Fibroblast of skin of back (primary cell): ENCODE measurements around the gene SDC3.

Experiments
- DNase-seq: peaks from one replicate; pipeline ENCODE4 v3.0.0-alpha.2; 2013

The SDC3 gene

DNA sequence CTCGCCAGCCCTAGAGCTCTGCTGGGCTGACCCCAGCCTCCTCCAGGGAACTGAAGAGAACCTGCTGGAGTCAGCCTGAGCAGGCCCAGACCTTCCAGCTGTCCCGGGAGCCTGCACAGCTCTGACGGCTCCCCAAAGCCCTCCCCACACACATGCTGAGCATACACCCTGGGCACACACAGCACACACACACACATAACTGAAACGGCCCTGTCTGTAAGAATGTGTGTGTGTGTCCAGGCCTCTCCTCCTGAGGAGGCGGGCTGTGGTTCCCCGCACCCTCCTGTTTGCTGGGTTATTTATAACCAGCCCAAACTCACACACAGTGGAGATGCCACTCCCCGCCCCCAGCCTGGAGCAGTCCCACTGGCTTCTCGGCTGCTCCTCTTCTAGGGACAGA, 20.2 kb downstream of the SDC3 start:
- DNase-seq, result peak; percentile 88

DNA sequence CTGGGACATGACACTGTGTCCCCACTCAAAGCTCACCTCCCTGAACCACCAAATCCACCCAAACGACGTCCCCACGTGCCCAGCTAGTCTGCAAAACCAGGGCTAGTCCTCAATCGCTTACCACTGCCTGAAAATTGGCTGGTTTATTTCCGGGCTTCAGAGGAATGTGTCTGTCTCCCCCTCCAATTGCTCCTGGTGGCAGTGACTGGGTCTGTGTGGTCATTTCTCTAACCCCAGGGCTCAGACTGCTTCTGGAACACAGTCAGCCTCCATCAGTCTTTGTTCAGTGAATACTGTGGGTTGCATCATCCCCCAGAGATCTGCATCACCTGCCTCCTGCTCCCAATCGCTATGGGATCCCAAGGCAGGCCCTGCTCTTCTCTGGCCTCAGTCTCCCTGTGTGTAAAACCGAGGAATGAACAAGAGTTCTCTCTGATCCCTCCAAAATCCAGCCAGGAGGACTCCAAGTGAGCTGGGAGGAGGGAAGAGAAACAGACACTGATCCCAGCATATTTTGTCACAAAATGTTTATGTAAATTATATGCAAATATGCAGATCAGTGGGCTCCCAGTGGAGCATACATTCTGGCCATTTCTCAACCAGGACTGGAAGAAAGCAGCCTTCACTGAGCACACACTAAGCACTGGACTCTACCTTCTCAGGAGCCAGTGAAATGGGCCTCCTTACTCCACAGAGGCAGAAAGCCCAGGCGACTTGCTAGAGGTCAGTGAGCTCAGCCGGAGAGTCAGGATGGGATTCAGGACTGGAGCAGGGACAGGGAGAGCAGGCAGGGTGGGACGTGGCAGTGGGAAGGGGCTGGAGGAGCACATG, 20.9 kb downstream of the SDC3 start:
- DNase-seq, result peak; percentile 64

DNA sequence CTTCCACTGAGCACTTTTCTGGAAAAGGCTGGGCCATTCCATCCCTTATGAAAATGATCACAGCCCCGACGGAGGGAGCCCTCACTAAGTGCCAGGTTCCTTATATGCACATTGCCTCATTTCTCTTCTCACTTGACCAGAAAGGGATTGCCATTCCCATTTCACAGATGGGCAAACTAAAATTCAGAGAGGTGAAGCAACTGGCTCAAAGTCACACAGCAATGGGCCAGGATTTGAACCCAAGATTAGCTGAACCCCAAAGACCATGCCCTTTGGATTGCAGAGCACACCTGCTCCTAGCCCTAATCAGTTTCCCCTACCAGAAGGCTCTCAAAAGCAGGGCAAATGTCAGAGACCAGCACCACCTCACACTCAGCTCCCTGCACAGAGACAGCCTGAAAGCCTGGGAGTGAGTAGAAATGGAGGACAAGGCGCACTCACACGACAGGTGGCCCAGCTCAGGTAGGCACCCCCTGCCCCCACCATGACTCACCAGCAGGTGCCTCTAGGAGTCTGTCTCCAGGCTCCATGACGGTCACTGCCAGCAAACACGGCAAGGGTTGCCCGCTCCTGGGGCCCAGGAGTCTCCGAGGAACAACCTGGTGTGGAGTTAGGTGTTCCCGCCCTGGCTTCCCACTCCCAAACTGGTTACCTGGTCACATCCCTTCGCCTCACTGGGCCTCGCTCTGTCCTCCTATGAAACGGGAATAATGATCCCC, 21.7 kb downstream of the SDC3 start:
- DNase-seq, result no peak

DNA sequence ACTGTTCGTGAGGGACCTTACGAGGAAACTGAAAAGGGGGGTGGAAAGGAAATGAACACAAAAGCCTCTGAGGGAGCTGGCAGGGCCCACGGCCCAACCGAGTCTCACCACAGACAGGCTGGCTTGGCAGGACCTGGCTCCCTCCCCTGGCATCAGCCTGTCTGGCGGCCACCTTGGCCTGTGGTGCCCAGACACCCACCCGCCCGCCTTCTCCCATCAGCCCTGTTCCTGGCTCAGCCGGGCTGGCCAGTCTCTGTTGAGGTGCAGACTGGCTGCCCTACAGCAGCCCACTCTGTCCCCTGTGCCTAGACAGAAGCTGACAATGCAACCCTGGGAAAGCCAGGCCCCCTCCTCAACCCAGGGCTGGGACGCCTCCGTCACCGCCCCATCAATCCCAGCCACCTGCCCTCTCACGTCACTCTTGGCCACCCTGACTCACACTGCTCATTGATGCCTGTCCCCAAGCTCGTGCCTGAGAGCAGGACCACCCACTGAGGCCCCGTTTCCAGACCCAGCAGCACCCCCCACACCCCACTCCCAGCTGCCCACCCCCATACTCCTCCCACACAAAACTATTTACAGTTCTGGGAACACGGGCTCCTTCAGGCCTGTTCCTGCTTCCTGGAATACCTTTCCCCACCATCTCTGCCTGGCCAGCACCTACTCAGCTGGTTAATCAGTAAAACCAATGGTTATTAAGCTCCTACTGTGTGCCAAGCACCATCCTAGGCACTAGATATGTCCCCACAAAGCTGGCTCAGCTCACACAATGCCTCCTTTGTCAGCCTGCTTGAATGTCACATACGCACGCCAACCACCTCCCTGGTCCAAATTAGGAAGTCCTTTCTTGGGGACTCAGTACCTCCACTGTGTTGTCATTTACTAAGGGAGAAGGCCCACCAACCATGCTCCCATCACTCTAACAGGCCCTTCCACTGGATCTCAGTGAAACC, 22.7 kb downstream of the SDC3 start:
- no peak for DNase-seq

DNA sequence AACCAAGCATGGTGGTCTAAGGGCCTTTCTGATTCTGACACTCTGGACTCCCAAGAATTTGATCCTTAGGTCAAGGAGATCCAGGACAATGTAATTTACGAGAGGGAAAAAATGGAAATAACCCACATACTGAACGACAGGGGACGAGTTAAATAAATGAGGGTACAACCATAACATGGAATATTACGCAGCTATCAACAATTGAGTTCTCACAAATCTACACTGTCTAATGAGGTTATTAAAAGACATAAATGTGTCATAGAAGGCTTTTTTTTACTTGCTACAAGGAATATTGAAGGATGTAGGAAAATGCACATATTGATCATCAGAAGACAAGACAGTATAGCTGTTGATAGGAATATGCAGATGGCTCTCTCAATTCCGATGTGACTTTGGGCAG, 23.8 kb downstream of the SDC3 start:
- no peak for DNase-seq

DNA sequence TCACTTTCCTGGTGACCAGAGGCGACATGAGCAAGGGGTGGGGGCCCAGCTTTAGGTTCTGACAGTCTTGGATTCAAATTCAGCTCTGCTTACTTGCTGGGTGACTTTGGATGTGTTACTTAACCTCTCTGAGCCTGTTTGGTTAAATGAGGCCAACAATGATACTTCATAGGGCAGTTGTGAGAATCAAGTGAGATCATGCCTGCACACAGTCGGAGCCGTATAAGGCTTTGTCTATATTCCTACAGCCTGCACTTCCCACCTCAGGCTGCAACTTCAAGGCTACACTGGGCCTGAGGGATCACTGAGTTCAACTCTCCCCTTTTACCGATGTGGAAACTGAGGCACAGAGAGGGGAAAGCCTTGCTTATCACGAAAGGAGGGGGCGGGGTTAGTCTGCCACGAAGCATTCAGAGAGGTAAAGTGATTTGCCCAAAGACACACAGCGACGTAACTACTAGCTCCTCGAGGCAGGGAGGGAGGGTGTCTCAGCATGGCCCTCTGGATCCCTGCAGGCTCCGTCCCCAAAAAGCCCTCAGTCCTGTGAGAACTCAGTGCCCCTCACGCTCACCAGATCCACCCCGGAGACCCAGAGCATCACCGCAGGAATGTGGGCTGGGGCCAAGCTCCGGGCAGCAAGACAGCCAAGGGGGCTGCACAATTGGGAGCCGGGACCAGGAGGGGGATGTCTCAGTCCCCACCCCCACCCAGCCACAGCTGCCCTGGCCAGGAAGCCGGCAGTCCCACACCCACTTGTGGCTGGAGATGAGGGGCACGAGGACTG, 25.0 kb downstream of the SDC3 start:
- no peak for DNase-seq

DNA sequence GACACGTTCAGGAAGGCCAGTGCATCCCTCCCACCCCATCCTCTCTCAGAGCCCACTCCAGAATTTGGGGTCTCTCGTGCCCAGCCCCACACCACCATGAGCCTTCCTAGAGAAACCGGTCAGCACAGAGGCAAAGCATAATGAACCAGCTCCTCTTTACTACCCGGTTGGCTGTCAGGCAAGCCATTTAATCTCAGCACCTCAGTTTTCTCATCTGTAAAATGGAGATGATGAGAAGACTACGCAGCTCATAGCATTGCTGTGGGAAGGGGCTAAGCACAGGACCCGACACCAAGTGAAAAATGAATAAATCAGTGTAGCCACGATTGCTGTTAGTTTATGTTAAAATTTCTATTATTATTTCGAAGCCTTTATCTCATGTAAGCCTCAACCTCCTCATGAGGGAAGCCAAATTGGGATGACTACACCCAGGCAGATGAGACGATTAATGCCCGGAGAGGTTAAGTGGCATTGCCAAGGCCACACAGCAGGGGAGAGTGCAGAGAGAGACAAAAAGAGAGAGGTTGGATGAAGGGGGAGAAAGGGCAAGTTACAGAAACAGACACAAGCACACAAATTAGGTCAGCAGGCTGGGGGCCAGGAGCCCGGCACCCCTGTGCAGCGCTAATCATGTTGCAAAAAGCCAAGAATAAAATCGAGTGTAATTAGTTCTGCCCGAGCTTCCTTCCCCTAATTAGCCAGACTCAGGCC, 25.7 kb downstream of the SDC3 start:
- no peak for DNase-seq

DNA sequence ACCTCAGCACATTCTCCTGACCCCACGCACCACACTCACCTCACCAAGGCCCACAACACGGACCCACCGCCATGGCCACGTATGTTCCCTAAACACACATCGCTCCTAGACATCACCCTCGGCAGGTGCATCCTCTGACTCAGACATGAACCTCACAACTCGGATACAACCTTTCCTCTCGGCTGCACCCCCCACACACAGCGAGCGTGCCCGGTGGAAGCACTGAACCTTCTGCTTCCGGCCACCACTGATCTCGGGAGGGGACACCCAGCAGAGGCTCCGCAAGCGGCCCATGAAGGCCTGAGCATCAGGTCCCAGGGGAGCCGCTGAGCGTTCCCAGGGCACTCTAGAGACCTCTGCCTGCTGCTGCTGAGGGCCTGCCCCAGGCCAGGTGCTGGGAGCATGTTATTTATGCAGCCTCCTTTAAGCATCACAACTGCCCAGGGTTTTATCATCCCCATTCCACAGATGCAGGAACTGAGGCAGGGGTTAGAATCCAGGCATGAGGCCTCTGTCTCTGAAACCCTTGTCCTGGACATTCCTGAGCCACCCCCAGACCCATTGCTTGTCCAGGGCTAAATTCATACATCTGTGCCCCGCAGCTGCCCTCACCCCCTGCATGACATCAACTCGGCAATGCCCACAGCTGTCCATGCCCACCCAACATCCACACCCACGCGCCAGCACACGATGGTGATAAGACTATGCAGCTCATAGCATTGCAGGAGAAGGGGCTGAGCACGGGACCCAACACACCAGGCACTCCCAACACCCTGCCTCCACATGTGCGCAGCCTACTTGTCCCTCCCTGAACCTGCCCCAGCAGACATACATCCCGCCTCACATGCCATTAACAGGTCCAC, 27.0 kb downstream of the SDC3 start:
- no peak for DNase-seq

DNA sequence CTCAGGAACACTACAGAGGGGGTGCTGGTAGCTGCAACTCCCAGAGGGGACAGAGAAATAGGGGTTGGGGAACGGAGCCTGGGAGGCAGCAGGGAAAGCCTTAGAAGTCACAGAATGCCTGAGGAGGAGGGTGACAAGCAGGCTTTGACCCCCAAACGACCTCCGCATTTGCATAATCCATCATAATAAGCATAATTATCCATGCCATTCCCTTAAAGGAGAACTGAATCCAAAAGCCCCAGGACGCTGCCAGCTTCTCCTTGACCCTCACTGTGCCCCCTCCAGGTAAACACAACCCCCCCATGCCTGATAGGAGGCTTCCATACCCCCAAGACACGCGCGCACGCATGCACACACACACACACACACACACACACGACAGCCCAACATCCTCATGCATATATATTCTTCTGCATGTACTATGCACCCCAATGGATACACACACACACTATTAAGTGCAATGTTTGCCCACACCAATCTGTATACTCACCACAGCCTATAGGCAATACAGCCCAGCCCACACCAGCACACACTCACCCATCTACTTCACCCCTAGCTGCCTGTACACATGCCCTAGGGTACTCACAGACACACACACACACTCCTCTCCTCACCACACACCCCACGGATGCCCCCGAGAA, 27.8 kb downstream of the SDC3 start:
- no peak for DNase-seq

DNA sequence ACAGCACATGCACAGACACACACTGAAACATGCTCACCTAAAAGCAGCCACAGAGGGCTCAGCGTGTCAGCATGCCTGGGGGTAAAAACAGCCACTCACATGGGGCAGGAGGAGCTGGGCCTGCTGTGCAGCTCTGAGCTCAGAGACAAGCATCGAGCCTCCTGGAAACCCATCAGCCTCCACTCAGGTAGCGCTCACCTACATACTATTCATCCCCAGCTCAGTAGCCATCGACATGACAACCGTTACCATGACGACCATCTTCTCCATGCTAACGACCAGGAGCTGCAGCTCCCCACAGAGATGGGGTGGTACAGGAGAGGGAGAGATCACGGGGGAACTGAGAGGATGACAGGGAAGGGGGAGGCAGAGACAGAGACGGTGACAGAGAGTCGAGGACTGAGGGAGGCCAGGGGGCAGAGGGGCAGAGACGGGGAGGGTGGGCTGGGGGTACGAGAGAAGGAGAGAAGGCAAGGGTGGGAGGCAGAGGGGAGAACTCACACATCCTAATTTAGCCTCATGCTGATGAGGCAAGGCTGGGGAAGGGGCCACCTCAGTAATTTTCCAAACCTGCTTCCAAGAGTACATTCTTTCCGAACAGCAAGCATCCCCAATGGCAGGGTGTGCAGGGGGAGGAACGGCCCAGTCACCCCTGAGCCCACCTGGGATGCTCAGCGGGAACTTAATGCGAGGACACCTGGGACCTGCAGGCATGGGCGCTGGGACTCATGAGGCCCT, 28.4 kb downstream of the SDC3 start:
- no peak for DNase-seq

DNA sequence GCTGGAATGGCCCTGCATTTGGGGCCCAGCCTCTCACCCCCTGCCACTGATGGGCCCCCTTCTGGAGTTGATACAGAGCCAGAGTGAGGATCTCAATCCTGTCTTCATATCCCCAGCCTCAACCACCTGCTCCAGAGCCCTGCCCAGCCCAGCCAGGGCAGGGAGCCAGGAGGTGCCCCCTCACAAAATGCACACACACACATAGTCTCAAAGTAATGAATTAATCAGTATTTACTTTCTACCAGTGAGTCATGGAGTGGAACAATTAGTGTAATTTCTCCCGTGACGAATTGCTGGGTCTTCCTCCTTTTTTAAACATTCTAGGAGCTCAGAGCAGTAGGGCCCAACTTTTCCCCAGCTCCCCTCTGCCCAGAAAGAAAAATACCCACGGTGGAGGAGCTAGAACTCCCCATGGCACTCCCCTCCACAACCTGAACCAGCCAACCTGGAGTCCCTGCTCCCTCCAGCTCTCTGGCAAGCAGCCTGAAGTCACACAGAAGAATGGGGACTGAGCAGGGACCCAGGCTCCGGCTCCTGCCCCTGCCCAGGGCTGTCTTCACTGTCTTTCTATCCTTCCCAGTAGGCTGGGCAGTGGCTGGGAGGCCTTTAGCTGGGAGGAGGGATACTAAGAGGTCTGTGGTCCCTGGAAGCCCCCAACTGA, 29.3 kb downstream of the SDC3 start:
- no peak for DNase-seq

DNA sequence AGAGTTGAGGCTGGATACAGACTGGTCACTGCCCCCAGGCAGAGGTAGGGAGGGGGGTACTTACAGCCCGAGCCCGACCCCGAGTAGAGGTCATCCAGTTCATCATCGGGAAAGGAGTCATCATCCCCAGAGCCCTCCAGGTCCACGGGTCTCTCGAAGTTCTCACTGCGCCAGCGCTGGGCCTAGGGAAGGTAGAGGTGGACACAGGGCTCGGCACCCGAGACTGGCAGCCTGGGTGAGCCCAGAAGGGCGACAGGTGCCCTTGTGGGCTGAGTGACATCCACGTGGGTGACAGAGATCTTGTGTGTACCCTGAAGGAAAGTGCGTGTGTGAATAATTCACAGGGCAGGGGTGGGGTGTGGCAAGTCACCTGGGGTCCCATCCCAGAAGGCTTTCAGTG, 30.0 kb downstream of the SDC3 start:
- no peak for DNase-seq

DNA sequence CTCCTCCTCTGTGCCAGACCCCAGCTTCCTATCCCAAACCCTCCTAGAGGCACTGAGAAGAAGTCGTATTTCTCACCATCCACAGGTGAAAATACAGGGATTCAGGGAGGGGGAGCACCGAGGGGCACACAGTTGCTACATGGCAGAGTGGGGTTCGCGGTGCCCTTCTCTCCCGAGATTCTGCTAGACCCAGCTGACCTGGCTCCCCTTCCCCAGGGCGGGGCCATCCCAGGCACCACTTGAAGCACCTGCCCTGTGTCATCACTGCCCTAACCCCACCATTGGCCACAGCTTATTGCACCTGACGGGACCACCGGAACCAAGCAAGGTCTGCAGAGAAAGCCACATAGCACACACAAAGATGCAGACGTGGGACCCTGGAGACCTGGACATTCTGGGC, 30.5 kb downstream of the SDC3 start:
- no peak for DNase-seq

DNA sequence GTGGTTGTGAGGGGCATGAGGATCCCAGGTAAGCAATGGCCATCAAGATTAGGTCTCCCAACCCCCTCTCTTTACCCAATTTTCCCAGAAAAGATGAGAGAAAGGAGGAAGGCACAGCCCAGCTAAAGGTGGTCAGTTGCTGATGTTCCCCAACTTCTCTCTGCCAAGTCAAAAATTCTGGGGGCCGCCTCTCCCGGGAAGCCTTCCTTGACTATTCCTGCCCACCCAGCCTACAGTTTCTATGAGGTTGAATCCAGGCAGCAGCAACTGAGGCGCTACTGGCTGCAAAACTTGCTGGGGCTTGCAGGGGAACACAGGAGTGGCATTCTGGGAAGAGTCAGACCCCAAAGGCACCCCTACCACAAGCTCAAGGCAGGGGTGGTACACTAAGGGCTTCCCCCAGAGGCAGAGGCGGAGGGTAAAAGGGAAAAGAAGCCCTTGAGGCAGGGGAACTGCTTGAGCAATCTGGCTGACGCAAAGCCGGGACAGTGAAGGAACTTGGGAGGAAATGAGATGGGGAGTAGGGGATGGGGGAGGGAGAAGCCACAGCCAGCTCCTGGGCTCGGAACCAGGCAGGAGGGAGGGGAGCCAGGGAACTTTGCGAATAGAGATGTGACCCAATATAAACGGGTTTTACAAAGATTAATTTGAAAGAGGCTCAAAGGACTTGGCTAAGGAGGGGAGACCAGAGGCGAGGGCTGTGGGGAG, 31.2 kb downstream of the SDC3 start:
- peak; percentile 53 for DNase-seq

DNA sequence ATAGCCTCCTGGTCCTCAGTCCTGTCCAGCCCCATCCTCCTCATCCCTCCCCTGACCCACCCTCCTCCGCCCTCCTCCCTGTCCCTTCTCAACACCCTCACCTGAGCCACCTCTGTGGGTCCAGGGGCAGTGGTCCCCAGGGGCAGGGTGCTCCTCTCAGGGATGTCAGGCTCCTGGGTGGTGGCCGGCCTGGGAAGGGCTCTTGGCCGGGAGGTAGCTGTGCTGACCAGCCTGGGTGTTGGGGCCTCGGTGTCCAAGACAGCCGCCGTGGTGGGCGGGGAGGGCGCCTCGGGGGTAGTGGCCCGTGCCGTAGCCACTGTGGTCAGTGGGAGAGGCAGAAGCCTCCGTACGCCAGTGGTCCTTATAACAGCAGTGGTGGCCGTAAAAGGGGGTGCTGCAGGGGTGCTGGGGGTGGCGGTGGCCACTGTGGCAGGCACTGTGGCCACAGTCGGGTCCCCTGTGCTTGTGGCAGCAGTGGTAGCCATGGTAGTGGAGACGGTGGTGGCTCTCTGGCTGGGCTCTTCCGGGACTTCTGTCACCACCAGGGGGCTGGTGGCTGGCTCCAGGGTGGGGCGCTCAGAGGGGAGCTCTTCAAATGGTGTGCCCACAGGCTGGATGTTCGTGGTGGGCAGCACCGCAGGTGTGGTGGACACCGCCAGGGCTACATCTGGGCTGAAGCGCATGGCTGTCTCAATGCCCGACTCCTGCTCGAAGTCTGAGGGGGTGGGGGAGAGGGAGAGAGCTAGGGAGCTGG, 31.9 kb downstream of the SDC3 start:
- no peak for DNase-seq

DNA sequence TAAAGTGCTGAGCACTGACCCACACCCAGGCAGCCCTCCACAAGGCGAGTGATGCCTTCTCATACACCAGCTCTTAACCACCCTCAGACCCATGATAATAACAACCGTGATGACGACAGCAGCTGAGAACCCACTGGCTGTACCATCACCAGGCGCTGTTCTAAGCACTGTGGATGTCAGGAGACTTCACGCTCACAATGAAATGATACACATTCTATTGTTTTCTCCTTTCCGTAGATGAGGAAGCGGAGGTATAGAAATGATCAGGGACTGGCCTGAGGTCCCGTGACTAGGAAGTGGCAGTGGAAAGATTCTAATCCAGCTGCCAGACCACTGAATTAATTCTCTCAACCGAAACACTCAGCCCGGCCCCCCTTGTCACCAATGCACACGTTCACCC, 32.6 kb downstream of the SDC3 start:
- DNase-seq, result no peak

DNA sequence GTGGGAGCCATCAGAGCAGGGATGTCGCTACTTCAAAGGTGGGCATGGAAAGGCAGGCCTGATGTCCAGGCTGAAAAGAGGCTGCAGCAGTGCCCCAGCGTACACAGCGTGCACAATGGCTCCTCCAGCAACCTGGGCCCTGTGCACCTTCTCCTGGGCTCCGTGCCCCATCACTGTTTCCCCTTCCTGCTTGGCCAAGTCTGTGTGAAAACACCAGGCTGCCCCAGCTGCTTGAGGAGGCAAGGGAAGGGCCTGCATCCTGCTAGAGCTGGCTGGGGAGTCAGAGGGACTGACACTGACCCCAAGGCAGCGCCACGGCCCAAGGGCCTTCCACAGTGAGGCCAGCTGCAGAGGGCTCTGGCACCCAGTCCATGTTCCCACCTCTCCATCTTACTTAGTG, 33.4 kb downstream of the SDC3 start:
- DNase-seq, result no peak
